Lower lobe of right lung (tissue), 1 donor: ENCODE measurements around the gene MEIOB. TPM values are rescaled to one million over a fixed set of nuclear protein-coding genes. Genes with fewer than 3 reads are reported as not detected.

Experiments
- total RNA-seq: library from RNA; stranded (reverse); fragmentation: NEBNext Ultra II Directional; extraction: Animal tissue kit (Norgen Biotek cat#: 25700); gene quantifications from one replicate; pipeline ENCODE4 v1.2.1, GENCODE V29; 2021
- donor health status: DM: no; HTN: yes; CAD: no; lungs with severe emphysema.

MEIOB gene
- total RNA-seq, 1 donor from 2014 or later, result not detected

Other genes starting within 250 kb of the MEIOB start
- 53.1 TPM for gene JPT2, start 193.9 kb downstream of the MEIOB start, total RNA-seq
- gene MAPK8IP3, start 166.0 kb downstream of the MEIOB start, total RNA-seq, result 63.0 TPM
- 56.5 TPM for gene NME3, start 100.6 kb downstream of the MEIOB start, total RNA-seq
- 15.5 TPM for gene EME2, start 99.4 kb downstream of the MEIOB start, total RNA-seq
- gene MRPS34, start 99.0 kb downstream of the MEIOB start, total RNA-seq, result 58.0 TPM
- gene SPSB3, start 89.6 kb downstream of the MEIOB start, total RNA-seq, result 44.2 TPM
- 36.0 TPM for gene NUBP2, start 89.2 kb downstream of the MEIOB start, total RNA-seq
- 0.97 TPM for gene IGFALS, start 78.5 kb downstream of the MEIOB start, total RNA-seq
- 69.1 TPM for gene HAGH, start 45.3 kb downstream of the MEIOB start, total RNA-seq
- gene FAHD1, start 45.0 kb downstream of the MEIOB start, total RNA-seq, result 16.1 TPM
- 1.3 TPM for gene HS3ST6, start 46.3 kb upstream of the MEIOB start, total RNA-seq
- 35.1 TPM for gene MSRB1, start 71.0 kb upstream of the MEIOB start, total RNA-seq
- gene RPL3L, start 82.5 kb upstream of the MEIOB start, total RNA-seq, result not detected
- gene NDUFB10, start 87.4 kb upstream of the MEIOB start, total RNA-seq, result 85.8 TPM
- gene RPS2, start 92.7 kb upstream of the MEIOB start, total RNA-seq, result 1,721 TPM
- gene RNF151, start 94.7 kb upstream of the MEIOB start, total RNA-seq, result not detected
- 25.6 TPM for gene TBL3, start 99.9 kb upstream of the MEIOB start, total RNA-seq
- gene NOXO1, start 109.3 kb upstream of the MEIOB start, total RNA-seq, result 1.7 TPM
- 24.7 TPM for gene GFER, start 112.0 kb upstream of the MEIOB start, total RNA-seq
- gene SYNGR3, start 117.8 kb upstream of the MEIOB start, total RNA-seq, result 0.24 TPM
- 27.2 TPM for gene ZNF598, start 137.7 kb upstream of the MEIOB start, total RNA-seq
- gene NPW, start 147.6 kb upstream of the MEIOB start, total RNA-seq, result not detected
- gene NHERF2, start 154.7 kb upstream of the MEIOB start, total RNA-seq, result 343 TPM
- 24.3 TPM for gene NTHL1, start 175.7 kb upstream of the MEIOB start, total RNA-seq
- gene TSC2, start 175.8 kb upstream of the MEIOB start, total RNA-seq, result 123 TPM